HepG2 (cell line): ENCODE results near the gene INTS7. TPM values are rescaled to one million over a fixed set of nuclear protein-coding genes. Genes with fewer than 3 reads are reported as not detected.

ENCODE experiments used
- AKAP8 ChIP-seq: sonication (generic); formaldehyde crosslinking; IDR thresholded peaks from 2 replicates; pipeline ENCODE4 v1.5.1; 2020; ENCODE audit warnings: mild to moderate bottlenecking, missing genetic modification reagents
- CSRNP1 ChIP-seq: sonication (generic); formaldehyde crosslinking; IDR thresholded peaks from 2 replicates; pipeline ENCODE4 v1.8.1; 2023; ENCODE audit warnings: mild to moderate bottlenecking, missing genetic modification reagents
- FOXP1 ChIP-seq, 2 experiments: fragments of 450-650 bp in 1 of 2; IDR thresholded peaks; 2 replicates each; pipeline ENCODE4 v1.6.1; 2017 to 2018; ENCODE audit warnings: antibody characterized with exemption in 1 of 2
- FOXP4 ChIP-seq: sonication (generic); formaldehyde crosslinking; IDR thresholded peaks from 2 replicates; pipeline ENCODE4 v1.4.0; 2020; ENCODE audit warnings: missing genetic modification reagents
- GPBP1L1 ChIP-seq: sonication (generic); formaldehyde crosslinking; IDR thresholded peaks from 2 replicates; pipeline ENCODE4 v1.5.0; 2020; ENCODE audit warnings: mild to moderate bottlenecking, missing genetic modification reagents
- KAT7 ChIP-seq: IDR thresholded peaks from 2 replicates; pipeline ENCODE4 v1.6.1; 2018; ENCODE audit warnings: borderline replicate concordance, missing compliant biosample characterization
- RBM22 ChIP-seq: fragments of 200-400 bp; formaldehyde crosslinking; optimal IDR thresholded peaks from 2 replicates; pipeline ENCODE3; 2017; ENCODE audit warnings: mild to moderate bottlenecking, low read length, moderate library complexity
- RELA ChIP-seq: sonication (generic); formaldehyde crosslinking; IDR thresholded peaks from 2 replicates; pipeline ENCODE4 v1.4.0; 2020; ENCODE audit warnings: missing genetic modification reagents
- RXRB ChIP-seq: IDR thresholded peaks from 2 replicates; pipeline ENCODE4 v1.6.1; 2016; ENCODE audit warnings: borderline replicate concordance, missing genetic modification reagents, missing compliant biosample characterization
- SIN3B ChIP-seq: fragments of 150-350 bp; IDR thresholded peaks from 2 replicates; pipeline ENCODE4 v1.6.1; 2014; ENCODE audit warnings: low read length
- SYNCRIP ChIP-seq: fragments of 200-400 bp; formaldehyde crosslinking; IDR thresholded peaks from 2 replicates; pipeline ENCODE4 v1.6.1; 2018; ENCODE audit warnings: mild to moderate bottlenecking, low read depth, low read length; ENCODE audit not compliant: insufficient read depth
- TIGD3 ChIP-seq: sonication (generic); formaldehyde crosslinking; IDR thresholded peaks from 2 replicates; pipeline ENCODE4 v1.5.1; 2020; ENCODE audit warnings: mild to moderate bottlenecking, missing genetic modification reagents, borderline replicate concordance
- U2AF1 ChIP-seq: fragments of 200-400 bp; formaldehyde crosslinking; optimal IDR thresholded peaks from 2 replicates; pipeline ENCODE3; 2017; ENCODE audit warnings: mild to moderate bottlenecking, low read depth, low read length
- ZGPAT ChIP-seq: IDR thresholded peaks from 2 replicates; pipeline ENCODE4 v1.6.1; 2016; ENCODE audit warnings: mild to moderate bottlenecking
- ZNF274 ChIP-seq: sonication (generic); formaldehyde crosslinking; IDR thresholded peaks from 2 replicates; pipeline ENCODE4 v1.5.1; 2020; ENCODE audit warnings: mild to moderate bottlenecking, missing genetic modification reagents
- ZNF331 ChIP-seq: sonication (generic); formaldehyde crosslinking; IDR thresholded peaks from 2 replicates; pipeline ENCODE4 v1.4.0; 2020; ENCODE audit warnings: missing genetic modification reagents
- ZNF431 ChIP-seq: sonication (generic); formaldehyde crosslinking; IDR thresholded peaks from 2 replicates; pipeline ENCODE4 v1.9.0; 2022; ENCODE audit warnings: missing genetic modification reagents, low read depth, mild to moderate bottlenecking, borderline replicate concordance
- ZNF513 ChIP-seq: sonication (generic); formaldehyde crosslinking; conservative IDR thresholded peaks from 2 replicates; pipeline ENCODE4 v1.5.0; 2020; ENCODE audit warnings: missing genetic modification reagents
- ZSCAN9 ChIP-seq: IDR thresholded peaks from 2 replicates; pipeline ENCODE4 v1.6.1; 2016; ENCODE audit warnings: borderline replicate concordance
- polyA plus RNA-seq, 8 experiments: library from polyadenylated mRNA; depleted of rRNA in 3 of 8; stranded (reverse) in 7 of 8; unstranded in 1 of 8; fragments of >200 nt; fragmentation: Illumina TruSeq in 4 of 8; extraction: Trizol in 4 of 8; gene quantifications; 2 replicates each; pipeline versions ENCODE4 v1.2.1 to v1.2.3, GENCODE V29; 2011 to 2016; ENCODE audit warnings: low read depth in 4 of 8, missing spikeins in 1 of 8, mixed read lengths in 1 of 8; ENCODE audit not compliant: insufficient read depth in 1 of 8
- total RNA-seq, 5 experiments: library from RNA; depleted of rRNA; stranded (reverse); fragments of >200 nt; fragmentation: Illumina TruSeq; extraction: Trizol; gene quantifications; 2 replicates each; pipeline ENCODE4 v1.2.3, GENCODE V29; 2016; ENCODE audit warnings: low read depth in 1 of 5

Gene INTS7
- total and polyA plus RNA-seq, 2 of the 13 experiments (the other 11 are each of a cell fraction or from before 2014, with no cell fraction given): 18.3 to 22.4 TPM

GRCh38 chr1:212035123-212035834 lies at the start of gene INTS7, which contains the start of gene DTL (continued):
- TF ChIP-seq ZNF513 (0 out of 2 replicates have a peak, but pooled peaks have one; percentile 38), ZNF431 (CRISPR knock-in tag) (peak; percentile 60; the same call in 1 of the 2 replicates), CSRNP1 (peak; percentile 70; the same call in 1 of the 2 replicates), AKAP8 (CRISPR knock-in tag) (no peak), ZSCAN9 (CRISPR knock-in tag) (0 out of 2 replicates have a peak, but pooled peaks have one; percentile 21), SIN3B (peak; percentile 96), U2AF1 (peak; percentile 33), SYNCRIP (no peak), TIGD3 (no peak), ZGPAT (CRISPR knock-in tag) (peak; percentile 80), RXRB (peak; percentile 71), ZNF274 (CRISPR knock-in tag) (peak; percentile 30; the same call in 1 of the 2 replicates), FOXP1 (IDR thresholded peaks at IDR 0.05) (no peak), FOXP1 (CRISPR knock-in tag; IDR thresholded peaks at IDR 0.05) (peak; percentile 33; the same call in 1 of the 2 replicates), KAT7 (no peak), GPBP1L1 (CRISPR knock-in tag) (no peak), RBM22 (peak; percentile 22), ZNF331 (peak; percentile 4; the same call in 1 of the 2 replicates), FOXP4 (CRISPR knock-in tag) (peak; percentile 49; the same call in 1 of the 2 replicates), RELA (CRISPR knock-in tag) (0 out of 2 replicates have a peak, but pooled peaks have one; percentile 29)
